ENCODE measurements around the gene OPHN1. TPM values are rescaled to one million over a fixed set of nuclear protein-coding genes. Genes with fewer than 3 reads are reported as not detected.
"Not testable (repeated sequence)": the region's sequence is repeated elsewhere in the genome, so short reads cannot be mapped to it uniquely, and the experiment has no call there.

The OPHN1 gene
- total RNA-seq, 1 experiment from 2014 or later: 6.7 TPM

DNA sequence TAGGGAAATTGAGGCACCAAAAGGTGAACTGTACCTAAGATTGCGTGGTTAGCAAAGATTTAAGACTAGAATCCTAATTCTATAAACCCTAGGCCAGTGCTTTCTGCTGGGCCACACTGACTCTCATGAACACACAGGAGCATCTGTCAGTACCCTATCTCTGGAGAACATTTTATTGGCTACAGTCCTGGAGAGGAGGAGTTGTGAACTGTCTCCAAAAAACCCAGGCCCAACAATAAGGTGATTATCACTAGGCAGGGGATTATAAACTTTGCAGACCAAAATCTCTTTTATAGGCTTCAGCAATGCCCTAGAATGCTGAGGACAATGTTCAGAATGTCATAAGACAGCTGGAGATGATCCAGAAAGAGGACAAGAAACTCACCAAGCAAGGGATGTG is 24.1 kb downstream of the OPHN1 start:
- peak in 1 of 2 experiments; percentile 18 for DNase-seq
- Histone ChIP-seq H3K27me3 (no peaks in the 10 kb centered on the region), H3K4me1 (no peaks in the 10 kb centered on the region), H3K27ac (no peak overlapping the region), H3K9me3 (replicated peaks) (no peaks in the 10 kb centered on the region), H3K36me3 (no peaks in the 10 kb centered on the region), H3K4me3 (no peak overlapping the region)

DNA sequence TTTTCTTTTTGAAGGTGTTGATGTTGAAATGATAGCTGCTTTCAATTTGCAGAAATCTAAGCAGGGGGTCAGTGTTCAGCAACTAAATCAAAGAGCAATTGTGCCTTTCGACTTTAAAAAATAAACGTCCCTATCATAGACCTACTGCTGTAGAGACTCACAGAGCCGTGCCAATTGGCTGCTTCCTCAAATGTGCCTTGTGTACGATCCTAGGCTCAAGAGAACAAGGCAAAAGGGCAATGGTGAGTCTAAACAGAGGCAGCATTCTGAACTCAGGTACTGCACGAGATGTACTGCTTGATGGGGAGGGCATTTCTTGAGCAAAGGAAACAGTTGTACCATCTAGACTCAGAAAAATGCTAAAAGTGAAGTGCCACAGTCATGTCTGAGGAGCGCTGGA is 29.8 kb downstream of the OPHN1 start:
- Histone ChIP-seq H3K27ac (no peak overlapping the region), H3K9me3 (replicated peaks) (no peaks in the 10 kb centered on the region), H3K4me3 (no peak overlapping the region), H3K4me1 (no peaks in the 10 kb centered on the region), H3K36me3 (no peaks in the 10 kb centered on the region), H3K27me3 (no peaks in the 10 kb centered on the region)
- DNase-seq: no peak

- no peak for DNase-seq
- no peaks in the 10 kb centered on the region for H3K9me3 ChIP-seq (replicated peaks)
- H3K27ac ChIP-seq: no peak overlapping the region
- H3K27me3 ChIP-seq: no peaks in the 10 kb centered on the region
- no peaks in the 10 kb centered on the region for H3K4me1 ChIP-seq
- H3K4me3 ChIP-seq: no peak overlapping the region
- no peaks in the 10 kb centered on the region for H3K36me3 ChIP-seq
These were observed 30.3 kb downstream of the OPHN1 start for GRCh38 chrX:68403038-68403437.

DNA sequence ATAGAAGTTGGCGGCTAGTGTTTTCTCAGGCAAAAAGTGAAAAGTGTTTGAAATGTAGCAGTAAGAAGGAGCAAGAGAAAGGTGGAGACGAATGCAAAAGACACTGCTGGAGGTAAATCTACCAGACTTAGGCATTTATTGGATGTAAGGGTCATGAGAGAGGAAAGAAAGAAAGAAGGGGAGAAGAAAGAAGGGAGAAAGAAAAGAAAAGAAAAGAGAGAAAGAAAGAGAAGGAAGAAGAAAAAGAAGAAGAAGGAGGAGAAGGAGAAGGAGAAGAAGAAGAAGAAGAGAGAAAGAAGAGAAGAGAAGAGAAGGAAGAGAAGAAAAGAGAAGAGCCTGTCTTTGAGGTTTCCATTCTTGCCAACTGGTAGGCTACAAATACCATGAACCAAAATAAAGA is 31.2 kb downstream of the OPHN1 start:
- Histone ChIP-seq H3K27me3 (no peaks in the 10 kb centered on the region), H3K36me3 (no peaks in the 10 kb centered on the region), H3K27ac (no peak overlapping the region), H3K9me3 (replicated peaks) (no peaks in the 10 kb centered on the region), H3K4me3 (no peak overlapping the region), H3K4me1 (no peaks in the 10 kb centered on the region)
- DNase-seq: no peak

DNA sequence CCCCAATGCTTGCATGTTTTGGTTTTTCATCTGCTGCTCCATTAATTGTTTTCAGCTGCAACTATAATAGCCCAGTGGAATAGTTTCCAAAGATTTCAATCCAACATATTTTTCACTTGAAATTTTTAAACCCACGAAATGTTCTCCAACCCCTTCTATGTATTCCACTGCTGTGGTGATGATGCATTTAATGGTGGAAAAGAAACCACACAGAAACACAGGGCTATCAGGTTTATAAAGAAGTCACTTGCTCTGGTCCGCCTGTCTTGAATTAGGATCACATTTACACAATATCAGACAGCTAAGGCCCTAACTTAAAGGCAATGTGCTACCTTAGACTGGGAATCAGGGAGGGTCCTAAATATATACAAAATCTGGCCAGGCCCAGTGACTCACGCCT is 35.0 kb downstream of the OPHN1 start:
- Histone ChIP-seq H3K36me3 (no peaks in the 10 kb centered on the region), H3K4me1 (no peaks in the 10 kb centered on the region), H3K4me3 (no peak overlapping the region), H3K27me3 (no peaks in the 10 kb centered on the region), H3K27ac (no peak overlapping the region), H3K9me3 (replicated peaks) (no peaks in the 10 kb centered on the region)
- no peak for DNase-seq

- Histone ChIP-seq H3K36me3 (no peaks in the 10 kb centered on the region), H3K27me3 (no peaks in the 10 kb centered on the region), H3K9me3 (replicated peaks) (no peaks in the 10 kb centered on the region), H3K4me1 (no peaks in the 10 kb centered on the region), H3K27ac (no peak overlapping the region), H3K4me3 (no peak overlapping the region)
- peak; percentile 4 to 8 for DNase-seq
These were observed 36.3 kb downstream of the OPHN1 start for GRCh38 chrX:68396953-68397352.

DNA sequence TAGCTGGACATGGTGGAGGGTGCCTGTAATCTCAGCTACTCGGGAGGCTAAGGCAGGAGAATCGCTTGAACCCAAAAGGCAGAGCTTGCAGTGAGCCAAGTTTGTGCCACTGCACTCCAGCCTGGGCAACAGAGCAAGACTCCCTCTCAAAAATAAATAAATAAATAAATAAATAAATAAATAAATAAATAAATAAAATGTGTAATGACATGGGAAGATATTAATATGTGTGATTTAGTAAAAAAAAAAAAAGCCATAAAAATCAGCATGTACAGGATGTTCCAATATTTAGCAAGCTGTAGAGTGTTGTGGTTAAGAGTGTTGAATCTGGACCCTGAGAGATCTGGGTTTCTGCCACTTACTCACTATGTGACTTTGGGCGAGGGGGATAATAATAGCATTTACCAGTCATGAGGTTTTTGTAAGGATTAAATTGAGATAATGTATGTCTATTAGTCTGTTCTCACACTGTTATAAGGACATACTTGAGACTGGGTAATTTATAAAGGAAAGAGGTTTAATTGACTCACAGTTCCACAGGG is 43.8 kb downstream of the OPHN1 start:
- not testable (repeated sequence) for DNase-seq; H3K27ac ChIP-seq; H3K36me3 ChIP-seq; H3K27me3 ChIP-seq; H3K4me1 ChIP-seq; H3K9me3 ChIP-seq (replicated peaks); H3K4me3 ChIP-seq

- Histone ChIP-seq H3K4me1 (no peaks in the 10 kb centered on the region), H3K27me3 (no peaks in the 10 kb centered on the region), H3K4me3 (no peak overlapping the region), H3K36me3 (no peaks in the 10 kb centered on the region), H3K27ac (no peak overlapping the region), H3K9me3 (replicated peaks) (no peaks in the 10 kb centered on the region)
- DNase-seq: no peak
These were observed 45.5 kb downstream of the OPHN1 start for GRCh38 chrX:68387776-68388175.

- Histone ChIP-seq H3K36me3 (no peaks in the 10 kb centered on the region), H3K4me1 (no peaks in the 10 kb centered on the region), H3K4me3 (no peak overlapping the region), H3K27me3 (no peaks in the 10 kb centered on the region), H3K27ac (no peak overlapping the region), H3K9me3 (replicated peaks) (no peaks in the 10 kb centered on the region)
- DNase-seq: no peak
These were observed 49.8 kb downstream of the OPHN1 start for GRCh38 chrX:68383540-68383939.

DNA sequence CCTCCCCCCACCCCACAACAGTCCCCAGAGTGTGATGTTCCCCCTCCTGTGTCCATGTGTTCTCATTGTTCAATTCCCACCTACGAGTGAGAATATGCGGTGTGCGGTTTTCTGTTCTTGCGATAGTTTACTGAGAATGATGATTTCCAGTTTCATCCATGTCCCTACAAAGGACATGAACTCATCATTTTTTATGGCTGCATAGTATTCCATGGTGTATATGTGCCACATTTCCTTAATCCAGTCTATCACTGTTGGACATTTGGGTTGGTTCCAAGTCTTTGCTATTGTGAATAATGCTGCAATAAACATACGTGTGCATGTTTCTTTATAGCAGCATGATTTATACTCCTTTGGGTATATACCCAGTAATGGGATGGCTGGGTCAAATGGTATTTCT is 55.7 kb downstream of the OPHN1 start:
- H3K36me3 ChIP-seq: not testable (repeated sequence)

GRCh38 chrX:68376373-68376772 is 56.9 kb downstream of the OPHN1 start:
- Histone ChIP-seq H3K36me3 (no peaks in the 10 kb centered on the region), H3K4me3 (no peak overlapping the region), H3K27me3 (no peaks in the 10 kb centered on the region), H3K9me3 (replicated peaks) (no peaks in the 10 kb centered on the region), H3K4me1 (no peaks in the 10 kb centered on the region), H3K27ac (no peak overlapping the region)
- no peak for DNase-seq

More for the DNA sequence above, 55.7 kb downstream of the OPHN1 start:
- not testable (repeated sequence) for H3K9me3 ChIP-seq (replicated peaks); H3K27ac ChIP-seq; H3K4me1 ChIP-seq; H3K4me3 ChIP-seq; DNase-seq; H3K27me3 ChIP-seq

DNA sequence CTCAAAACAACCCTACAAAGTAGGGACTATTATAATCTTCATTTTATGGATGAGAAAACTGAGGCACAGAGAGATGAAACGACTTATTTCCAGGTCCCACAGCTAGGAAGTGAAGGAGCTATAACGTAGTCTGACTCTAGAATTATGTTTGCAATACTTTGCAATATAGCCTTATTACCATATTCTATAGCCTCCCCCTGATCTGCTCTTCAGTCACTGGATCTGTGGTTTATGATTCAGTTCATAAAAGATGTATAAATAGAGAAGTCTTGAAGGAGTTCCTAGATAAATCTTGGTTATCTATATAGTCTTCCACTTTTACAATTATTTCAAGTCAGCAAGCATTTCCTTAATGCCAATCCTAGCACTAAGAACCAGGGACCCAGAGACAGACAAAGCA is 57.5 kb downstream of the OPHN1 start:
- no peak overlapping the region for H3K4me3 ChIP-seq
- no peaks in the 10 kb centered on the region for H3K9me3 ChIP-seq (replicated peaks)
- no peaks in the 10 kb centered on the region for H3K27me3 ChIP-seq
- no peaks in the 10 kb centered on the region for H3K4me1 ChIP-seq
- no peak for DNase-seq
- H3K27ac ChIP-seq: no peak overlapping the region
- H3K36me3 ChIP-seq: no peaks in the 10 kb centered on the region

GRCh38 chrX:68372665-68373064 is 60.6 kb downstream of the OPHN1 start:
- no peak overlapping the region for H3K4me3 ChIP-seq
- H3K27me3 ChIP-seq: no peaks in the 10 kb centered on the region
- no peaks in the 10 kb centered on the region for H3K4me1 ChIP-seq
- no peak overlapping the region for H3K27ac ChIP-seq
- H3K36me3 ChIP-seq: no peaks in the 10 kb centered on the region
- H3K9me3 ChIP-seq (replicated peaks): no peaks in the 10 kb centered on the region; the same call in 1 of the 2 replicates
- DNase-seq: no peak

- no peak for DNase-seq
- no peaks in the 10 kb centered on the region for H3K27me3 ChIP-seq
- no peaks in the 10 kb centered on the region for H3K36me3 ChIP-seq
- H3K9me3 ChIP-seq (replicated peaks): no peaks in the 10 kb centered on the region; the same call in 1 of the 2 replicates
- no peak overlapping the region for H3K4me3 ChIP-seq
- no peak overlapping the region for H3K27ac ChIP-seq
- H3K4me1 ChIP-seq: peaks cover 15% of the 10 kb centered on the region
These were observed 63.7 kb downstream of the OPHN1 start for GRCh38 chrX:68369559-68369958.

GRCh38 chrX:68365341-68365740 is 68.0 kb downstream of the OPHN1 start:
- Histone ChIP-seq H3K36me3 (no peaks in the 10 kb centered on the region), H3K9me3 (replicated peaks) (no peaks in the 10 kb centered on the region; the same call in 1 of the 2 replicates), H3K4me3 (no peak overlapping the region), H3K4me1 (peaks cover 21% of the 10 kb centered on the region), H3K27ac (peak overlapping the region; percentile 47), H3K27me3 (no peaks in the 10 kb centered on the region)
- peak; percentile 72 to 88 for DNase-seq

GRCh38 chrX:68363984-68364383 is 69.3 kb downstream of the OPHN1 start:
- Histone ChIP-seq H3K4me1 (peaks cover 21% of the 10 kb centered on the region), H3K9me3 (replicated peaks) (no peaks in the 10 kb centered on the region), H3K4me3 (no peak overlapping the region), H3K27me3 (no peaks in the 10 kb centered on the region), H3K27ac (no peak overlapping the region), H3K36me3 (no peaks in the 10 kb centered on the region)
- DNase-seq: no peak

Measured in SJCRH30 (cell line).